ENCODE measurements around the gene GAMT. TPM values are rescaled to one million over a fixed set of nuclear protein-coding genes. Genes with fewer than 3 reads are reported as not detected.

The GAMT gene
- total and polyA plus RNA-seq, 2 of the 13 experiments (the other 11 are each of a cell fraction or from before 2014, with no cell fraction given): 115 to 124 TPM

GRCh38 chr19:1396019-1396767 is 5.1 kb downstream of the GAMT start (continued):
- TF ChIP-seq, protein P1, sequence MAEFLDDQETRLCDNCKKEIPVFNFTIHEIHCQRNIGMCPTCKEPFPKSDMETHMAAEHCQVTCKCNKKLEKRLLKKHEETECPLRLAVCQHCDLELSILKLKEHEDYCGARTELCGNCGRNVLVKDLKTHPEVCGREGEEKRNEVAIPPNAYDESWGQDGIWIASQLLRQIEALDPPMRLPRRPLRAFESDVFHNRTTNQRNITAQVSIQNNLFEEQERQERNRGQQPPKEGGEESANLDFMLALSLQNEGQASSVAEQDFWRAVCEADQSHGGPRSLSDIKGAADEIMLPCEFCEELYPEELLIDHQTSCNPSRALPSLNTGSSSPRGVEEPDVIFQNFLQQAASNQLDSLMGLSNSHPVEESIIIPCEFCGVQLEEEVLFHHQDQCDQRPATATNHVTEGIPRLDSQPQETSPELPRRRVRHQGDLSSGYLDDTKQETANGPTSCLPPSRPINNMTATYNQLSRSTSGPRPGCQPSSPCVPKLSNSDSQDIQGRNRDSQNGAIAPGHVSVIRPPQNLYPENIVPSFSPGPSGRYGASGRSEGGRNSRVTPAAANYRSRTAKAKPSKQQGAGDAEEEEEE (CRISPR knock-in tag; IDR thresholded peaks at IDR 0.05; ENCODE audit: borderline replicate concordance): no peak
- no peak for TF ChIP-seq ZNF891 (CRISPR knock-in tag; IDR thresholded peaks at IDR 0.05)
- TF ChIP-seq MYC (CRISPR knock-in tag; IDR thresholded peaks at IDR 0.05; ENCODE audit: borderline replicate concordance): no peak
- no peak for TF ChIP-seq ZNF143 (CRISPR knock-in tag; IDR thresholded peaks at IDR 0.05)
- no peak for TF ChIP-seq POGZ (CRISPR knock-in tag; IDR thresholded peaks at IDR 0.05)
- TF ChIP-seq ZNF598 (CRISPR knock-in tag; IDR thresholded peaks at IDR 0.05; ENCODE audit: borderline replicate concordance): no peak
- no peak for TF ChIP-seq MAF1 (CRISPR knock-in tag; IDR thresholded peaks at IDR 0.05; ENCODE audit: borderline replicate concordance)
- TF ChIP-seq, protein P2, sequence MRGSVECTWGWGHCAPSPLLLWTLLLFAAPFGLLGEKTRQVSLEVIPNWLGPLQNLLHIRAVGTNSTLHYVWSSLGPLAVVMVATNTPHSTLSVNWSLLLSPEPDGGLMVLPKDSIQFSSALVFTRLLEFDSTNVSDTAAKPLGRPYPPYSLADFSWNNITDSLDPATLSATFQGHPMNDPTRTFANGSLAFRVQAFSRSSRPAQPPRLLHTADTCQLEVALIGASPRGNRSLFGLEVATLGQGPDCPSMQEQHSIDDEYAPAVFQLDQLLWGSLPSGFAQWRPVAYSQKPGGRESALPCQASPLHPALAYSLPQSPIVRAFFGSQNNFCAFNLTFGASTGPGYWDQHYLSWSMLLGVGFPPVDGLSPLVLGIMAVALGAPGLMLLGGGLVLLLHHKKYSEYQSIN (CRISPR knock-in tag; IDR thresholded peaks at IDR 0.05; ENCODE audit: borderline replicate concordance): no peak
- TF ChIP-seq AGO1 (IDR thresholded peaks at IDR 0.05; ENCODE audit: low read depth, low read length, poor library complexity, severe bottlenecking): no peak
- peak; percentile 4; the same call in 1 of the 2 replicates for TF ChIP-seq PITX1 (CRISPR knock-in tag; IDR thresholded peaks at IDR 0.05)
- TF ChIP-seq ZNF547 (CRISPR knock-in tag; IDR thresholded peaks at IDR 0.05): 0 out of 2 replicates have a peak, but pooled peaks have one; percentile 57
- no peak for TF ChIP-seq SNAPC4 (CRISPR knock-in tag; IDR thresholded peaks at IDR 0.05)
- peak; percentile 19; the same call in 1 of the 2 replicates for TF ChIP-seq ZNF281 (CRISPR knock-in tag; IDR thresholded peaks at IDR 0.05; ENCODE audit: borderline replicate concordance)
- TF ChIP-seq BORCS8-MEF2B (CRISPR knock-in tag; IDR thresholded peaks at IDR 0.05): no peak
- TF ChIP-seq SIN3B (IDR thresholded peaks at IDR 0.05; ENCODE audit: low read length): no peak
- no peak for TF ChIP-seq ATM (IDR thresholded peaks at IDR 0.05; ENCODE audit: borderline replicate concordance)
- TF ChIP-seq MBNL3 (CRISPR knock-in tag; conservative IDR thresholded peaks at IDR 0.05): no peak

Measured in HepG2 (cell line).